ENCODE measurements around the gene RRAGC. TPM values are rescaled to one million over a fixed set of nuclear protein-coding genes. Genes with fewer than 3 reads are reported as not detected.

RRAGC gene
- 11.3 and 18.3 TPM in 2 replicates for total RNA-seq (2014; rRNA removed; shearing (Covaris generic); ENCODE audit: low replicate concordance)

GRCh38 chr1:38859561-38860453, at the start of gene RRAGC:
Gene RRAGC, minus strand, starts transcription at chr1:38859772. Its CDS starts 126 bp downstream, at chr1:38859646.
- peak within 1 kb of the TSS; percentile 42; the same call in 1 of the 2 replicates for H3K27ac ChIP-seq (ENCODE audit: low read length)
- H2AFZ ChIP-seq (ENCODE audit: low read length) = peak within 1 kb of the TSS; percentile 71; the same call in 1 of the 2 replicates
- DNase-seq = peak; percentile 99
- no peaks in the 10 kb centered on the region for H3K9me3 ChIP-seq (ENCODE audit: low read length)
- no peaks in the 10 kb centered on the region for H3K9me2 ChIP-seq (replicated peaks; ENCODE audit: insufficient read depth, low read length)
- peaks cover 14% of the 10 kb centered on the region; the same call in 1 of the 2 replicates for H3K36me3 ChIP-seq (ENCODE audit: insufficient read depth, low read length)
- H3K4me2 ChIP-seq (ENCODE audit: low read depth, low read length, poor library complexity, severe bottlenecking) = peak within 1 kb of the TSS; percentile 100
- peak within 1 kb of the TSS; percentile 95 for H3K4me3 ChIP-seq (ENCODE audit: low read length)
- peaks cover 87% of the 10 kb centered on the region for H3K79me2 ChIP-seq (ENCODE audit: low read length)
- peak within 1 kb of the TSS; percentile 79 for H3K9ac ChIP-seq (ENCODE audit: low read length)
- peaks cover 56% of the 10 kb centered on the region for H3K4me1 ChIP-seq (ENCODE audit: low read length)
- H4K20me1 ChIP-seq (ENCODE audit: insufficient read depth, low read depth, low read length) = 0 out of 2 replicates have a peak, but pooled peaks cover 3% of the 10 kb centered on the region
- H3K27me3 ChIP-seq (ENCODE audit: low read length) = no peaks in the 10 kb centered on the region

DNA sequence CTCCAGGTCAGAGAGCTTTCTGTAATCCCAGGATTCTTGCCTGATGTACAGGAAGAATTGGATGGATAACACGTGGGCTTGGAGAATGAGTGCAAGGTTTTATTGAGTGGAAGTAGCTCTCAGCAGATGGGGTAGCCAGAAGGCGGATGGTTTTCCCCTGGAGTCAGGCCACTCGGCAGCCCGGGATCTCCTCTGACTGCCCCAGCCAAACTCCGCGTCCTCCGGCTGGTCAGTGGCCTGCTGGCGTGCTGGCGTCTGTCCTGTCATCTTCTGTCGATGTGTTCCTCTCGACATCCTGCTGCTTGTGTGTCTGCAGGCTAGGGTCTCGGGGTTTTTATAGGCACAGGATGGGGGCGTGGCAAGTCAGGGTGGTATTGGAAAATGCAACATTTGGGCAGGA, 49.2 kb upstream of the RRAGC start:
- no peaks in the 10 kb centered on the region for H3K79me2 ChIP-seq (ENCODE audit: low read length)
- DNase-seq = no peak
- no peaks in the 10 kb centered on the region for H3K4me1 ChIP-seq (ENCODE audit: low read length)
- no peaks in the 10 kb centered on the region for H3K36me3 ChIP-seq (ENCODE audit: insufficient read depth, low read length)
- H3K27ac ChIP-seq (ENCODE audit: low read length) = no peak overlapping the region
- H3K4me3 ChIP-seq (ENCODE audit: low read length) = no peak overlapping the region
- no peak overlapping the region for H2AFZ ChIP-seq (ENCODE audit: low read length)
- no peaks in the 10 kb centered on the region for H3K9me3 ChIP-seq (ENCODE audit: low read length)
- no peak overlapping the region for H3K4me2 ChIP-seq (ENCODE audit: low read depth, low read length, poor library complexity, severe bottlenecking)
- no peaks in the 10 kb centered on the region for H4K20me1 ChIP-seq (ENCODE audit: insufficient read depth, low read depth, low read length)
- no peak overlapping the region for H3K9ac ChIP-seq (ENCODE audit: low read length)
- no peaks in the 10 kb centered on the region for H3K9me2 ChIP-seq (replicated peaks; ENCODE audit: insufficient read depth, low read length)
- no peaks in the 10 kb centered on the region for H3K27me3 ChIP-seq (ENCODE audit: low read length)

- no peak for DNase-seq
- no peaks in the 10 kb centered on the region for H3K79me2 ChIP-seq (ENCODE audit: low read length)
- no peaks in the 10 kb centered on the region for H3K36me3 ChIP-seq (ENCODE audit: insufficient read depth, low read length)
- no peaks in the 10 kb centered on the region for H4K20me1 ChIP-seq (ENCODE audit: insufficient read depth, low read depth, low read length)
- H3K4me1 ChIP-seq (ENCODE audit: low read length) = no peaks in the 10 kb centered on the region
- no peaks in the 10 kb centered on the region for H3K27me3 ChIP-seq (ENCODE audit: low read length)
- no peak overlapping the region for H3K27ac ChIP-seq (ENCODE audit: low read length)
- no peak overlapping the region for H2AFZ ChIP-seq (ENCODE audit: low read length)
- no peak overlapping the region for H3K4me2 ChIP-seq (ENCODE audit: low read depth, low read length, poor library complexity, severe bottlenecking)
- H3K9me2 ChIP-seq (replicated peaks; ENCODE audit: insufficient read depth, low read length) = no peaks in the 10 kb centered on the region
- H3K9ac ChIP-seq (ENCODE audit: low read length) = no peak overlapping the region
- no peaks in the 10 kb centered on the region for H3K9me3 ChIP-seq (ENCODE audit: low read length)
- H3K4me3 ChIP-seq (ENCODE audit: low read length) = no peak overlapping the region
Observed at GRCh38 chr1:38905985-38906384, 46.4 kb upstream of the RRAGC start.

- H3K9me3 ChIP-seq (ENCODE audit: low read length) = no peaks in the 10 kb centered on the region
- no peak overlapping the region for H2AFZ ChIP-seq (ENCODE audit: low read length)
- no peaks in the 10 kb centered on the region for H4K20me1 ChIP-seq (ENCODE audit: insufficient read depth, low read depth, low read length)
- H3K4me3 ChIP-seq (ENCODE audit: low read length) = no peak overlapping the region
- H3K4me2 ChIP-seq (ENCODE audit: low read depth, low read length, poor library complexity, severe bottlenecking) = no peak overlapping the region
- no peaks in the 10 kb centered on the region for H3K79me2 ChIP-seq (ENCODE audit: low read length)
- no peaks in the 10 kb centered on the region for H3K27me3 ChIP-seq (ENCODE audit: low read length)
- H3K27ac ChIP-seq (ENCODE audit: low read length) = no peak overlapping the region
- no peak for DNase-seq
- H3K9ac ChIP-seq (ENCODE audit: low read length) = no peak overlapping the region
- H3K36me3 ChIP-seq (ENCODE audit: insufficient read depth, low read length) = no peaks in the 10 kb centered on the region
- H3K9me2 ChIP-seq (replicated peaks; ENCODE audit: insufficient read depth, low read length) = no peaks in the 10 kb centered on the region
- no peaks in the 10 kb centered on the region for H3K4me1 ChIP-seq (ENCODE audit: low read length)
Observed at GRCh38 chr1:38899560-38899959, 40.0 kb upstream of the RRAGC start.

DNA sequence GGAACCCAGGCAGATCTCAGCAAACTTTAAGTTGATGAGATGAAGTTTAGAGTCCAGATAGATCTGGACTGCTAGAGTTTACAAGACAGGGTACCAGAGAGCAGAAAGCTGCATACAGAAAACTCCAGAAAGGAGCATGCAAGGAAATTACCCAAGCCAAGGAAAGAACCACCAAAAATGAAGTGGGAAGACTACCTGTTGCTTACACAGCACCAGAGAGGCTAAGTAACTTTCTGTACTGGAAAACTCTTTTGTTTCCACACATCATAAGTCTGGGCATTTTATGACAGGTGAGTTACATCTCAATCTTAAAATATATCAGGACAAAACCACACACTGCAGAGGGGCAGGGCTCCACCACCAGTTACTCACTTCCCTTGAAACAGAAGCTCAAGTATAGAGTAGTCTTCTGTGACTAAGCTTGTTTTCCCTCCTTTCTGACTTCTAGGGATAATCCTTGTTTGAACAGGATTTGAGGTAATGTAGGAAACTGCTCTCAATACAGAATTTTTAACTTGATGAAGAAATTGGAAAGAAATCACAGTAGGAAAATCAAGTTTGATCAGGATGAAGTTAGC, 39.2 kb upstream of the RRAGC start:
- no peaks in the 10 kb centered on the region for H3K4me1 ChIP-seq (ENCODE audit: low read length)
- H3K27ac ChIP-seq (ENCODE audit: low read length) = no peak overlapping the region
- no peak for DNase-seq
- H3K9me2 ChIP-seq (replicated peaks; ENCODE audit: insufficient read depth, low read length) = no peaks in the 10 kb centered on the region
- H4K20me1 ChIP-seq (ENCODE audit: insufficient read depth, low read depth, low read length) = no peaks in the 10 kb centered on the region
- H3K4me3 ChIP-seq (ENCODE audit: low read length) = no peak overlapping the region
- no peak overlapping the region for H3K9ac ChIP-seq (ENCODE audit: low read length)
- no peaks in the 10 kb centered on the region for H3K27me3 ChIP-seq (ENCODE audit: low read length)
- no peak overlapping the region for H3K4me2 ChIP-seq (ENCODE audit: low read depth, low read length, poor library complexity, severe bottlenecking)
- H2AFZ ChIP-seq (ENCODE audit: low read length) = no peak overlapping the region
- no peaks in the 10 kb centered on the region for H3K9me3 ChIP-seq (ENCODE audit: low read length)
- no peaks in the 10 kb centered on the region for H3K36me3 ChIP-seq (ENCODE audit: insufficient read depth, low read length)
- no peaks in the 10 kb centered on the region for H3K79me2 ChIP-seq (ENCODE audit: low read length)

DNA sequence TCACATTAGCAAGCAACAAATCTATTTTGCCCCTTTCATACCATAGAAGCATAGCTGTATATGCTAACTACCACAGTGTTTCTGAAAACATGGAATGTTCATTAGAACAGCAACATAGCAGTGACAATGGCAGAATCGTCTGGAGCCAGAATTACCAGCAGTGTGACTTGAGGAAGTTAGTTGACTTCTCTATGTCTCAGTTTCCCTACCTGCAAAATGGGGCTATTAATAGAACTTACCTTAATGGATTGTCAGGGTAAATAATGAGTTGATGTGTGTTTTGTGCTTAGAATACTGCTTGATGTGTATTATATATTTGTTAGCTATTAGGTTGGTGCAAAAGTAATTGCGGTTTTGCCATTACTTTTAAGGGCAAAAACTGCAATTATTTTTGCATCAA, 36.6 kb upstream of the RRAGC start:
- Histone ChIP-seq H2AFZ (ENCODE audit: low read length) (no peak overlapping the region), H3K4me2 (ENCODE audit: low read depth, low read length, poor library complexity, severe bottlenecking) (no peak overlapping the region), H3K27ac (ENCODE audit: low read length) (no peak overlapping the region), H3K27me3 (ENCODE audit: low read length) (no peaks in the 10 kb centered on the region), H3K9me2 (replicated peaks; ENCODE audit: insufficient read depth, low read length) (no peaks in the 10 kb centered on the region), H3K9ac (ENCODE audit: low read length) (no peak overlapping the region), H3K36me3 (ENCODE audit: insufficient read depth, low read length) (no peaks in the 10 kb centered on the region), H3K4me1 (ENCODE audit: low read length) (peaks cover 5% of the 10 kb centered on the region; the same call in 1 of the 2 replicates), H4K20me1 (ENCODE audit: insufficient read depth, low read depth, low read length) (no peaks in the 10 kb centered on the region), H3K9me3 (ENCODE audit: low read length) (no peaks in the 10 kb centered on the region), H3K4me3 (ENCODE audit: low read length) (no peak overlapping the region), H3K79me2 (ENCODE audit: low read length) (no peaks in the 10 kb centered on the region)
- DNase-seq = no peak

- Histone ChIP-seq H3K4me3 (ENCODE audit: low read length) (no peak overlapping the region), H2AFZ (ENCODE audit: low read length) (no peak overlapping the region), H4K20me1 (ENCODE audit: insufficient read depth, low read depth, low read length) (no peaks in the 10 kb centered on the region), H3K9me3 (ENCODE audit: low read length) (no peaks in the 10 kb centered on the region), H3K36me3 (ENCODE audit: insufficient read depth, low read length) (no peaks in the 10 kb centered on the region), H3K9ac (ENCODE audit: low read length) (no peak overlapping the region), H3K27me3 (ENCODE audit: low read length) (no peaks in the 10 kb centered on the region), H3K9me2 (replicated peaks; ENCODE audit: insufficient read depth, low read length) (no peaks in the 10 kb centered on the region), H3K79me2 (ENCODE audit: low read length) (no peaks in the 10 kb centered on the region), H3K4me1 (ENCODE audit: low read length) (peaks cover 5% of the 10 kb centered on the region; the same call in 1 of the 2 replicates), H3K4me2 (ENCODE audit: low read depth, low read length, poor library complexity, severe bottlenecking) (no peak overlapping the region), H3K27ac (ENCODE audit: low read length) (no peak overlapping the region)
- DNase-seq = no peak
Observed at GRCh38 chr1:38892976-38893375, 33.4 kb upstream of the RRAGC start.

DNA sequence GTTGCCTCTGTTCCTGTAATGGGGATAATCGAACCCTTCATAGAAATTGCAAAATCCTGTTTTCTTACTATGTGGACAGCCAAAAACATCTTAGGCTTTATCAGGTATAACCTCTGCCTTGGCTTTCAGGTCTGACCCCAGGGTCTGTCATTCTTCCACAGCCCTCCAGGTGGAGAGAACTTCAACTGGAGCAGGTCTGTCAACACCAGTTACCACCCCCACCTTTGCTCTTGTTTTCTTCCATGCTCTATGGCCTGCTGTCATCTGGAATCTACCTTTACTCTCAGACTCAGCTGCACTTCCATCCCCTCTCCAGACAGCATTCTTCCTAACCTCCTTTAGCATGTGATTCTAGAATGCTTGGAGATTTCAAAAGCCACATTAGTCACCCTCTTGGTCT, 32.2 kb upstream of the RRAGC start:
- Histone ChIP-seq H3K4me3 (ENCODE audit: low read length) (no peak overlapping the region), H3K4me1 (ENCODE audit: low read length) (peaks cover 5% of the 10 kb centered on the region; the same call in 1 of the 2 replicates)

More for the DNA sequence above, 32.2 kb upstream of the RRAGC start:
- Histone ChIP-seq H2AFZ (ENCODE audit: low read length) (no peak overlapping the region), H3K9me2 (replicated peaks; ENCODE audit: insufficient read depth, low read length) (no peaks in the 10 kb centered on the region), H3K4me2 (ENCODE audit: low read depth, low read length, poor library complexity, severe bottlenecking) (no peak overlapping the region), H4K20me1 (ENCODE audit: insufficient read depth, low read depth, low read length) (no peaks in the 10 kb centered on the region), H3K9ac (ENCODE audit: low read length) (no peak overlapping the region), H3K27me3 (ENCODE audit: low read length) (no peaks in the 10 kb centered on the region), H3K9me3 (ENCODE audit: low read length) (no peaks in the 10 kb centered on the region), H3K27ac (ENCODE audit: low read length) (no peak overlapping the region), H3K79me2 (ENCODE audit: low read length) (no peaks in the 10 kb centered on the region), H3K36me3 (ENCODE audit: insufficient read depth, low read length) (no peaks in the 10 kb centered on the region)
- peak; percentile 44 for DNase-seq

Measured in Karpas-422 (cell line).